GM19238 (cell line): ENCODE measurements around the gene ZSWIM7.

Experiments used
- DNase-seq: peaks from one replicate; pipeline ENCODE4 v3.0.0; 2011; ENCODE audit warnings: low spot score; ENCODE audit not compliant: insufficient read length

Gene ZSWIM7

GRCh38 chr17:15999141-15999973 lies at the start of gene ZSWIM7, which contains the start of gene TTC19:
ZSWIM7 (minus strand) TSS chr17:15999704; CDS start chr17:15999594, 110 bp downstream.
TTC19 (plus strand) TSS chr17:15999824; CDS start chr17:15999849, 25 bp downstream.
- peak; percentile 97 for DNase-seq

- no peak for DNase-seq
Observed at GRCh38 chr17:16048811-16049449, 49.4 kb upstream of the ZSWIM7 start.

GRCh38 chr17:16046966-16047365 lies 47.5 kb upstream of the ZSWIM7 start:
- no peak for DNase-seq

- DNase-seq: no peak
Observed at GRCh38 chr17:16044487-16044886, 45.0 kb upstream of the ZSWIM7 start.

GRCh38 chr17:16040710-16041251 lies 41.3 kb upstream of the ZSWIM7 start:
- DNase-seq: no peak

- no peak for DNase-seq
Observed at GRCh38 chr17:16037636-16038035, 38.1 kb upstream of the ZSWIM7 start.

GRCh38 chr17:16036261-16036660 lies 36.8 kb upstream of the ZSWIM7 start:
- DNase-seq: no peak

GRCh38 chr17:16033729-16034349 lies 34.3 kb upstream of the ZSWIM7 start:
- DNase-seq: no peak

GRCh38 chr17:16027708-16028584 lies 28.4 kb upstream of the ZSWIM7 start:
- no peak for DNase-seq

GRCh38 chr17:16026895-16027294 lies 27.4 kb upstream of the ZSWIM7 start:
- no peak for DNase-seq

- no peak for DNase-seq
Observed at GRCh38 chr17:16025202-16025601, 25.7 kb upstream of the ZSWIM7 start.

GRCh38 chr17:16023881-16024280 lies 24.4 kb upstream of the ZSWIM7 start:
- no peak for DNase-seq

- DNase-seq: no peak
Observed at GRCh38 chr17:16019347-16019746, 19.8 kb upstream of the ZSWIM7 start.

GRCh38 chr17:16013943-16014407 lies 14.5 kb upstream of the ZSWIM7 start:
- no peak for DNase-seq

GRCh38 chr17:16007439-16007838 lies 7.9 kb upstream of the ZSWIM7 start:
- no peak for DNase-seq

- no peak for DNase-seq
Observed at GRCh38 chr17:16005636-16006035, 6.1 kb upstream of the ZSWIM7 start.

GRCh38 chr17:16003841-16004240 lies 4.3 kb upstream of the ZSWIM7 start:
- no peak for DNase-seq

- no peak for DNase-seq
Observed at GRCh38 chr17:16002708-16003260, 3.3 kb upstream of the ZSWIM7 start.

- no peak for DNase-seq
Observed at GRCh38 chr17:16001226-16001897, 1.9 kb upstream of the ZSWIM7 start.
